T-helper 2 cell treated with Interferon-gamma antibody and Interleukin-4, amounts not matched to agents 100 ng/mL and 5 ng/mL, for 36 hours (primary cell): ENCODE measurements around the gene NUP188. TPM values are rescaled to one million over a fixed set of nuclear protein-coding genes. Genes with fewer than 3 reads are reported as not detected.

ENCODE experiments used
- intact Hi-C: fragments of 100-400 bp; cut with micrococcal nuclease; formaldehyde crosslinking; loops from one replicate; pipeline ENCODE4 v1.15.1; 2023
- total RNA-seq: library from RNA; stranded (reverse); gene quantifications from 2 replicates; pipeline ENCODE4 v1.2.3, GENCODE V29; 2022

The NUP188 gene
- total RNA-seq, 1 donor from 2014 or later: 109 TPM

GRCh38 chr9:129005336-129005997 lies 58.0 kb downstream of the NUP188 start:
- intact Hi-C loops: no loop called here

GRCh38 chr9:129006328-129007034 lies 59.0 kb downstream of the NUP188 start:
- intact Hi-C loops: no loop called here

- intact Hi-C loops: no loop called here
Observed at GRCh38 chr9:129007035-129007765, 59.7 kb downstream of the NUP188 start.

GRCh38 chr9:129007766-129008468 lies 60.4 kb downstream of the NUP188 start:
- intact Hi-C loops: no loop called here

- intact Hi-C loops: no loop called here
Observed at GRCh38 chr9:129008469-129008965, 61.0 kb downstream of the NUP188 start.

GRCh38 chr9:129008986-129009583 lies 61.6 kb downstream of the NUP188 start:
- intact Hi-C loops: no loop called here

- intact Hi-C loops: no loop called here
Observed at GRCh38 chr9:129009584-129010141, 62.2 kb downstream of the NUP188 start.

GRCh38 chr9:129010267-129010975 lies 62.9 kb downstream of the NUP188 start:
- intact Hi-C loops: no loop called here

GRCh38 chr9:129011170-129011569 lies 63.7 kb downstream of the NUP188 start:
- intact Hi-C loops: no loop called here

- intact Hi-C loops: no loop called here
Observed at GRCh38 chr9:129011761-129012181, 64.3 kb downstream of the NUP188 start.

GRCh38 chr9:129012343-129012742 lies 64.8 kb downstream of the NUP188 start:
- intact Hi-C loops: no loop called here

- intact Hi-C loops: no loop called here
Observed at GRCh38 chr9:129012893-129013448, 65.5 kb downstream of the NUP188 start.

GRCh38 chr9:129013674-129014073 lies 66.2 kb downstream of the NUP188 start:
- intact Hi-C loops: no loop called here

GRCh38 chr9:129014124-129014523 lies 66.6 kb downstream of the NUP188 start:
- intact Hi-C loops: no loop called here

- intact Hi-C loops: no loop called here
Observed at GRCh38 chr9:129014608-129015007, 67.1 kb downstream of the NUP188 start.

- intact Hi-C loops: no loop called here
Observed at GRCh38 chr9:129021091-129021490, 73.6 kb downstream of the NUP188 start.

GRCh38 chr9:129022037-129022436 lies 74.5 kb downstream of the NUP188 start:
- intact Hi-C loops: no loop called here

GRCh38 chr9:129023036-129023907 lies 75.8 kb downstream of the NUP188 start:
- intact Hi-C loops: no loop called here

- intact Hi-C loops: no loop called here
Observed at GRCh38 chr9:129023908-129024233, 76.4 kb downstream of the NUP188 start.
